Stomach (tissue), 9 donors: ENCODE measurements around the gene TAF1. TPM values are rescaled to one million over a fixed set of nuclear protein-coding genes. Genes with fewer than 3 reads are reported as not detected.

Experiments
- DNase-seq, 2 donors: peaks; one replicate each; pipeline versions ENCODE4 v3.0.0 to v3.0.0-alpha.2; 2013 to 2019
- H3K27ac ChIP-seq, 5 donors: fragments of 200-600 bp in 4 of 5; sonication (generic) in 4 of 5; one replicate each; pipeline ENCODE4 v1.5.1; 2013 to 2019; ENCODE audit warnings: mild to moderate bottlenecking in 1 of 5, moderate library complexity in 1 of 5
- H3K27me3 ChIP-seq, 3 donors: fragments of 200-600 bp; sonication (generic); one replicate each; pipeline ENCODE4 v1.5.1; 2017 to 2019; ENCODE audit warnings: mixed run types in 1 of 3
- H3K36me3 ChIP-seq, 4 donors: fragments of 200-600 bp; sonication (generic); 1 replicate in 3 of 4; 2 replicates in 1 of 4; pipeline ENCODE4 v1.5.1; 2016 to 2019
- H3K4me1 ChIP-seq, 4 donors: fragments of 200-600 bp; sonication (generic); one replicate each; pipeline ENCODE4 v1.5.1; 2016 to 2019
- H3K4me3 ChIP-seq, 4 donors: fragments of 200-600 bp; sonication (generic) in 3 of 4; one replicate each; pipeline ENCODE4 v1.5.1; 2016 to 2019; ENCODE audit warnings: mild to moderate bottlenecking in 1 of 4
- H3K9me3 ChIP-seq, 4 donors: fragments of 200-600 bp; sonication (generic); one replicate each; pipeline ENCODE4 v1.5.1; 2016 to 2019
- EP300 ChIP-seq: sonication (generic); formaldehyde crosslinking; IDR thresholded peaks from one replicate; pipeline ENCODE4 v1.6.1; 2017; ENCODE audit warnings: antibody characterized with exemption
- POLR2A ChIP-seq, 4 donors: fragments of 450-650 bp; IDR thresholded peaks; one replicate each; pipeline ENCODE4 v1.6.1; 2016; ENCODE audit warnings: antibody characterized with exemption in 4 of 4, control low read depth in 2 of 4, mild to moderate bottlenecking in 1 of 4, moderate library complexity in 1 of 4
- POLR2AphosphoS5 ChIP-seq, 3 donors: sonication (generic); formaldehyde crosslinking; IDR thresholded peaks; one replicate each; pipeline ENCODE4 v1.6.1; 2016; ENCODE audit warnings: antibody characterized with exemption in 3 of 3
- WGBS, 5 donors: extraction: QIAGEN DNeasy Blood & Tissue Kit in 3 of 5; methylation state at CpG; one replicate each; pipeline versions ENCODE4 v1.1.5 to v1.1.7; 2013 to 2018; 5-methylcytosine and 5-hydroxymethylcytosine counted together
- intact Hi-C: fragments of 100-400 bp; cut with DNase I; formaldehyde crosslinking; loops from one replicate; pipeline ENCODE4 v1.15.1; 2023; ENCODE audit warnings: low total_unique reads
- polyA plus RNA-seq, 3 donors: library from polyadenylated mRNA; stranded (reverse); fragments of 200-250 nt; gene quantifications; one replicate each; pipeline ENCODE4 v1.2.3, GENCODE V29; 2013
- total RNA-seq, 5 donors: library from RNA; depleted of rRNA; stranded (reverse); fragments of >200 nt; gene quantifications; one replicate each; pipeline versions ENCODE4 v1.1.0 to v1.2.3, GENCODE V29; 2014 to 2016
- TF ChIP-seq, protein P1 (sequence below), 7 experiments: fragments of 450-650 bp in 4 of 7; fragments of 200-600 bp in 3 of 7; sonication (generic) in 3 of 7; IDR thresholded peaks; one replicate each; pipeline ENCODE4 v1.5.1; 2016 to 2019; ENCODE audit warnings: antibody characterized with exemption in 7 of 7, control low read depth in 2 of 7, mild to moderate bottlenecking in 1 of 7
- donor health status: healthy with polysubstance abuse.
- donor health status: Bipolar disorder and iron deficiency.
- donor health status: healthy.

TAF1 gene
- total and polyA plus RNA-seq, 8 donors: 5.8 to 118 (median 31.3) TPM

DNA sequence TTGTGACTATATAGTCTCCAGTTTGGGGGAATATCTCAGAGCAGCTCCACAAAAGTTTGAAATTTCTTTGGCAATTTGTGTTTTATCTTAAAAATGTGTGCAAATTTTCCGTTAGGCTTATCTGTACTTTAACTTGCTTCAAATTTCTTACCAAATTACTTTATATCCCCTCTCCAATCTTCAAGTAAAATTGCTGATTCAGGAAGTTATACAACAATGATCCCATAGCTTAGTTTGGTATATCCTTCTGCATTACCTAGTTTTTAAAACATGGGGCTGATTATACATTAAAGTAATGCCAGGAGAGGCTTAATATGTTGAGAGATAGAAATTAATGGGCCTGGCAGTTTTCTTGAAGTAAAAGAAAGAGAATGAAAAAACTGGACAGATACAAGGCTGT, 66.6 kb downstream of the TAF1 start:
- intact Hi-C loops: no loop called here
- TF ChIP-seq POLR2A (IDR thresholded peaks at IDR 0.05): no peak
- TF ChIP-seq EP300: no peak
- TF ChIP-seq, protein P1, sequence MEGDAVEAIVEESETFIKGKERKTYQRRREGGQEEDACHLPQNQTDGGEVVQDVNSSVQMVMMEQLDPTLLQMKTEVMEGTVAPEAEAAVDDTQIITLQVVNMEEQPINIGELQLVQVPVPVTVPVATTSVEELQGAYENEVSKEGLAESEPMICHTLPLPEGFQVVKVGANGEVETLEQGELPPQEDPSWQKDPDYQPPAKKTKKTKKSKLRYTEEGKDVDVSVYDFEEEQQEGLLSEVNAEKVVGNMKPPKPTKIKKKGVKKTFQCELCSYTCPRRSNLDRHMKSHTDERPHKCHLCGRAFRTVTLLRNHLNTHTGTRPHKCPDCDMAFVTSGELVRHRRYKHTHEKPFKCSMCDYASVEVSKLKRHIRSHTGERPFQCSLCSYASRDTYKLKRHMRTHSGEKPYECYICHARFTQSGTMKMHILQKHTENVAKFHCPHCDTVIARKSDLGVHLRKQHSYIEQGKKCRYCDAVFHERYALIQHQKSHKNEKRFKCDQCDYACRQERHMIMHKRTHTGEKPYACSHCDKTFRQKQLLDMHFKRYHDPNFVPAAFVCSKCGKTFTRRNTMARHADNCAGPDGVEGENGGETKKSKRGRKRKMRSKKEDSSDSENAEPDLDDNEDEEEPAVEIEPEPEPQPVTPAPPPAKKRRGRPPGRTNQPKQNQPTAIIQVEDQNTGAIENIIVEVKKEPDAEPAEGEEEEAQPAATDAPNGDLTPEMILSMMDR (IDR thresholded peaks at IDR 0.05): no peak
- TF ChIP-seq POLR2AphosphoS5 (IDR thresholded peaks at IDR 0.05): no peak
- DNase-seq: no peak
- H3K27me3 ChIP-seq: no peaks in the 10 kb centered on the region
- no peaks in the 10 kb centered on the region for H3K4me1 ChIP-seq
- peaks cover 0 to 41% (median 20%) of the 10 kb centered on the region in 4 donors for H3K36me3 ChIP-seq
- no peaks in the 10 kb centered on the region for H3K9me3 ChIP-seq
- 64 to 79% (median 72%) methylated on average over 1 of the region's 1 CpG for WGBS, 5 donors
- H3K27ac ChIP-seq: no peak overlapping the region
- H3K4me3 ChIP-seq: no peak overlapping the region

DNA sequence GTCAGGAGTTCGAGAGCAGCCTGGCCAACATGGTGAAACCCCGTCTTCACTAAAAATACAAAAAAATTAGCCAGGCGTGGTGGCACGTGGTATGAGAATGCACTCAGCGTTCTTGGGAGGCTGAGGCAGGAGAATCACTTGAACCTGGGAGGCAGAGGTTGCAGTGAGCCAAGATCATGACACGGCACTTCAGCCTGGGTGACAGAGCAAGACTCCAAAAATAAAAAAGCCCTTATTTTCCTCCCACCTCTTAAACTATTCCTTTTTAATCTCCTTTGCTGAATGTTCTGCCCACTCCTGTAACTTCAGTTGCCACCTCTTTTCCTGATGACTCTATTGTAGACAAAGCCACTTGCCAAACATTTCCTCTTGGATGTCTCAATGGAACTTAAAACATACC, 72.6 kb downstream of the TAF1 start:
- WGBS, 5 donors: 81 to 93% (median 91%) methylated on average over 6 of the region's 6 CpGs
- Histone ChIP-seq H3K36me3 (peaks cover 0 to 26% (median 21%) of the 10 kb centered on the region in 4 donors), H3K4me1 (no peaks in the 10 kb centered on the region), H3K4me3 (no peak overlapping the region), H3K9me3 (peaks cover 0 to 5% (median 2%) of the 10 kb centered on the region in 4 donors), H3K27ac (no peak overlapping the region), H3K27me3 (no peaks in the 10 kb centered on the region)
- intact Hi-C loops: no loop called here
- no peak for DNase-seq
- no peak for TF ChIP-seq POLR2AphosphoS5 (IDR thresholded peaks at IDR 0.05)
- TF ChIP-seq, protein P1 (IDR thresholded peaks at IDR 0.05): no peak
- no peak for TF ChIP-seq POLR2A (IDR thresholded peaks at IDR 0.05)
- TF ChIP-seq EP300: no peak

DNA sequence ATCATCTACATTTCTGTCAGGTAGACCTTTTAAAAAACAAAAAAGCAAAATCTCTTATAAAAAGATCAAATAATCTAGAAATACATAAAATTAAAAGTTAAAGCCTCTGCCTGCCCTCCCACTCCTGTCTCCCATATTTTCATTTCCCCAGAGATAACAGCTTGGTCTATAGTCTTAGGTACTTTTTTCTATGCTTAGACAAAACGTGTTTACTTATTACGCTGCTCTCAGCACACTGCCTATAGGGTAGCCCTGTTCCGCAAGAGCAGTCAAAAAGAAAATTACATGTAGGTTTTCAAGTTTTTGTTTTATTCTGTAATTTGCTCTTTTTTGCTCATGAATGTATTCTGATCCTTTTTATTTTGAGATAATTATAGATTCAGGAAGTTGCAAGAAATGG, 73.3 kb downstream of the TAF1 start:
- intact Hi-C loops: no loop called here
- Histone ChIP-seq H3K27me3 (no peaks in the 10 kb centered on the region), H3K36me3 (peaks cover 0 to 28% (median 25%) of the 10 kb centered on the region in 4 donors), H3K4me1 (no peaks in the 10 kb centered on the region), H3K4me3 (no peak overlapping the region), H3K9me3 (peaks cover 0 to 5% (median 2%) of the 10 kb centered on the region in 4 donors), H3K27ac (no peak overlapping the region)
- DNase-seq: no peak
- WGBS, 5 donors: 76 to 91% (median 85%) methylated on average over 3 of the region's 3 CpGs
- TF ChIP-seq, protein P1 (IDR thresholded peaks at IDR 0.05): no peak
- TF ChIP-seq POLR2A (IDR thresholded peaks at IDR 0.05) (no peak), EP300 (no peak), POLR2AphosphoS5 (IDR thresholded peaks at IDR 0.05) (no peak)

DNA sequence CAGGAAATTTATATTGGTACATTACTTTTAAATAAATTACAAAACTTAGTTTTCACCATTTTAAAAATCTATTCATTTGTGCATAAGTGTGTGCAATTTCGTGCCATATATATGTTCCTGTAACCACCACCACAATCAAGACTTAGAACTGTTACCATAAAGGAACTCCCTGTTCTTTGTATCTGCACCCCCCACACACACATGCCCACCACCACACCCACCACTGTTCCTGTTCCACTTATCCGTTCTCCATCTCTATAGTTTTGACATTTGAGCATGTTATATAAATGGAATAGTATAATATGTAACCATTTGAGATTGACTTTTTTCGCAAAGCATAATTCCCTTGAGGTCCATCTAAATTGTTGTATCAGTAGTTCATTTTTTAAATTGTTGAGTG, 73.7 kb downstream of the TAF1 start:
- Histone ChIP-seq H3K27ac (no peak overlapping the region), H3K36me3 (peaks cover 0 to 32% (median 29%) of the 10 kb centered on the region in 4 donors), H3K9me3 (peaks cover 0 to 5% (median 2%) of the 10 kb centered on the region in 4 donors), H3K4me1 (no peaks in the 10 kb centered on the region), H3K4me3 (no peak overlapping the region), H3K27me3 (no peaks in the 10 kb centered on the region)
- 70 to 90% (median 76%) methylated on average over 3 of the region's 3 CpGs for WGBS, 5 donors
- intact Hi-C loops: no loop called here
- no peak for TF ChIP-seq POLR2AphosphoS5 (IDR thresholded peaks at IDR 0.05)
- no peak for TF ChIP-seq POLR2A (IDR thresholded peaks at IDR 0.05)
- TF ChIP-seq, protein P1 (IDR thresholded peaks at IDR 0.05): no peak
- TF ChIP-seq EP300: no peak
- DNase-seq: no peak
